Hepatocyte (in vitro differentiated cells): ENCODE measurements around the gene AIFM3. TPM values are rescaled to one million over a fixed set of nuclear protein-coding genes. Genes with fewer than 3 reads are reported as not detected.

Source experiments
- DNase-seq: peaks from one replicate; pipeline ENCODE4 v3.0.0-alpha.2; 2016; ENCODE audit warnings: low spot score
- H2AFZ ChIP-seq: fragments of 200-600 bp; sonication (generic); 2 replicates; pipeline ENCODE4 v1.6.0; 2016; ENCODE audit warnings: antibody characterized with exemption, mild to moderate bottlenecking
- H3K27ac ChIP-seq: fragments of 200-600 bp; sonication (generic); 2 replicates; pipeline ENCODE4 v1.5.1; 2016; ENCODE audit warnings: mild to moderate bottlenecking
- H3K27me3 ChIP-seq: fragments of 200-600 bp; sonication (generic); 2 replicates; pipeline ENCODE4 v1.6.1; 2016
- H3K36me3 ChIP-seq: fragments of 200-600 bp; sonication (generic); replicated peaks from 2 replicates; pipeline ENCODE4 v1.5.1; 2016; ENCODE audit warnings: low read depth; ENCODE audit not compliant: insufficient read depth
- H3K4me1 ChIP-seq: fragments of 200-600 bp; sonication (generic); 2 replicates; pipeline ENCODE4 v1.5.1; 2016; ENCODE audit warnings: mild to moderate bottlenecking, moderate library complexity; ENCODE audit not compliant: insufficient read depth
- H3K4me2 ChIP-seq: fragments of 200-600 bp; sonication (generic); 2 replicates; pipeline ENCODE4 v1.6.0; 2016
- H3K4me3 ChIP-seq: fragments of 200-600 bp; sonication (generic); 2 replicates; pipeline ENCODE4 v1.5.1; 2016; ENCODE audit warnings: mild to moderate bottlenecking
- H3K79me2 ChIP-seq: fragments of 200-600 bp; sonication (generic); 2 replicates; pipeline ENCODE4 v1.6.0; 2017; ENCODE audit warnings: mild to moderate bottlenecking
- H3K9me2 ChIP-seq: fragments of 200-600 bp; sonication (generic); replicated peaks from 2 replicates; pipeline ENCODE4 v1.6.0; 2017; ENCODE audit warnings: mild to moderate bottlenecking; ENCODE audit not compliant: insufficient read depth
- H3K9me3 ChIP-seq: fragments of 200-600 bp; sonication (generic); 2 replicates; pipeline ENCODE4 v1.5.1; 2016; ENCODE audit warnings: low read depth, mild to moderate bottlenecking
- H4K20me1 ChIP-seq: fragments of 200-600 bp; sonication (generic); 2 replicates; pipeline ENCODE4 v1.6.0; 2016; ENCODE audit warnings: mild to moderate bottlenecking; ENCODE audit not compliant: insufficient read depth, poor library complexity, severe bottlenecking
- CTCF ChIP-seq: fragments of 200-600 bp; sonication (generic); IDR thresholded peaks from 2 replicates; pipeline ENCODE4 v1.5.1; 2016; ENCODE audit warnings: antibody characterized with exemption, mild to moderate bottlenecking; ENCODE audit not compliant: poor library complexity
- EZH2 ChIP-seq: fragments of 200-600 bp; sonication (generic); IDR thresholded peaks from 2 replicates; pipeline ENCODE4 v1.6.1; 2016; ENCODE audit warnings: antibody characterized with exemption, mild to moderate bottlenecking, borderline replicate concordance
- EZH2phosphoT487 ChIP-seq: fragments of 200-600 bp; sonication (generic); IDR thresholded peaks from one replicate; pipeline ENCODE4 v1.6.1; 2018; ENCODE audit warnings: antibody characterized with exemption, mild to moderate bottlenecking, low read depth, moderate library complexity; ENCODE audit not compliant: unreplicated experiment, severe bottlenecking
- WGBS: methylation state at CpG from one replicate; pipeline ENCODE4 v1.1.6; 2016; ENCODE audit warnings: low lambda C conversion rate; ENCODE audit errors: missing lambda C conversion rate; 5-methylcytosine and 5-hydroxymethylcytosine counted together
- polyA plus RNA-seq: library from polyadenylated mRNA; unstranded; fragments of >200 nt; fragmentation: Nextera tagmentation; extraction: Ambion mirVana; gene quantifications from 2 replicates; pipeline ENCODE4 v1.2.1, GENCODE V29; 2016
- total RNA-seq: library from RNA; depleted of rRNA; stranded (reverse); fragments of >200 nt; gene quantifications from 2 replicates; pipeline ENCODE4 v1.2.3, GENCODE V29; 2014

AIFM3 gene
- total and polyA plus RNA-seq, 2 experiments from 2014 or later: 1.7 to 3.1 TPM

GRCh38 chr22:20944042-20944441, 23.0 kb upstream of the AIFM3 start:
- TF ChIP-seq EZH2 (no peak), CTCF (no peak), EZH2phosphoT487 (no peak)
- Histone ChIP-seq H3K4me3 (no peak overlapping the region), H3K27me3 (no peaks in the 10 kb centered on the region), H3K9me2 (no peaks in the 10 kb centered on the region), H3K4me2 (no peak overlapping the region), H2AFZ (no peak overlapping the region), H3K4me1 (no peaks in the 10 kb centered on the region), H3K79me2 (peaks cover 98% of the 10 kb centered on the region), H3K9me3 (no peaks in the 10 kb centered on the region), H4K20me1 (peaks cover 95% of the 10 kb centered on the region), H3K36me3 (no peaks in the 10 kb centered on the region), H3K27ac (no peak overlapping the region)
- DNase-seq: no peak
- 84% methylated on average over 1 of the region's 1 CpG for WGBS

GRCh38 chr22:20945578-20945934, 21.5 kb upstream of the AIFM3 start:
- DNase-seq: no peak
- 76% methylated on average over 2 of the region's 2 CpGs for WGBS
- Histone ChIP-seq H3K4me3 (no peak overlapping the region), H3K4me2 (no peak overlapping the region), H2AFZ (no peak overlapping the region), H3K9me3 (no peaks in the 10 kb centered on the region), H3K36me3 (no peaks in the 10 kb centered on the region), H3K79me2 (peaks cover 96% of the 10 kb centered on the region), H3K27ac (no peak overlapping the region), H3K9me2 (no peaks in the 10 kb centered on the region), H4K20me1 (peaks cover 94% of the 10 kb centered on the region), H3K27me3 (no peaks in the 10 kb centered on the region), H3K4me1 (no peaks in the 10 kb centered on the region)
- TF ChIP-seq EZH2: no peak
- no peak for TF ChIP-seq CTCF
- no peak for TF ChIP-seq EZH2phosphoT487

GRCh38 chr22:20946080-20946986, 20.7 kb upstream of the AIFM3 start:
- TF ChIP-seq CTCF (no peak), EZH2phosphoT487 (no peak)
- H3K36me3 ChIP-seq: no peaks in the 10 kb centered on the region
- no peak overlapping the region for H3K4me2 ChIP-seq
- H3K4me1 ChIP-seq: peaks cover 5% of the 10 kb centered on the region
- H3K4me3 ChIP-seq: no peak overlapping the region
- no peaks in the 10 kb centered on the region for H3K9me3 ChIP-seq
- DNase-seq: no peak
- no peaks in the 10 kb centered on the region for H3K9me2 ChIP-seq
- H3K27ac ChIP-seq: no peak overlapping the region
- peaks cover 89% of the 10 kb centered on the region for H3K79me2 ChIP-seq
- 93% methylated on average over 7 of the region's 7 CpGs for WGBS
- no peaks in the 10 kb centered on the region for H3K27me3 ChIP-seq
- H4K20me1 ChIP-seq: peaks cover 87% of the 10 kb centered on the region
- H2AFZ ChIP-seq: no peak overlapping the region
